Smooth muscle cell (in vitro differentiated cells): ENCODE measurements around the gene NFATC3. TPM values are rescaled to one million over a fixed set of nuclear protein-coding genes. Genes with fewer than 3 reads are reported as not detected.
A peak's percentile ranks its signal among the peaks of the same experiment; 100 is the strongest.

Source experiments
- DNase-seq: peaks from one replicate; lab custom pipeline; 2025; ENCODE audit not compliant: unreplicated experiment; lab: John Stamatoyannopoulos, UW
- H2AFZ ChIP-seq: fragments of 200-600 bp; sonication (generic); 2 replicates; pipeline ENCODE4 v1.6.0; 2016; ENCODE audit warnings: antibody characterized with exemption, low read depth, mild to moderate bottlenecking
- H3F3A ChIP-seq: fragments of 200-600 bp; sonication (generic); 2 replicates; pipeline ENCODE4 v1.6.0; 2017; ENCODE audit warnings: antibody characterized with exemption, low read depth
- H3K27ac ChIP-seq: fragments of 200-600 bp; sonication (generic); 2 replicates; pipeline ENCODE4 v1.5.1; 2016; ENCODE audit warnings: low read depth, mild to moderate bottlenecking
- H3K27me3 ChIP-seq: fragments of 200-600 bp; sonication (generic); 2 replicates; pipeline ENCODE4 v1.6.1; 2016; ENCODE audit warnings: low read depth, mild to moderate bottlenecking
- H3K36me3 ChIP-seq: fragments of 200-600 bp; sonication (generic); 2 replicates; pipeline ENCODE4 v1.5.1; 2016; ENCODE audit warnings: low read depth
- H3K4me1 ChIP-seq: fragments of 200-600 bp; sonication (generic); 2 replicates; pipeline ENCODE4 v1.5.1; 2016; ENCODE audit warnings: low read depth
- H3K4me2 ChIP-seq: fragments of 200-600 bp; sonication (generic); 2 replicates; pipeline ENCODE4 v1.6.0; 2016; ENCODE audit warnings: mild to moderate bottlenecking
- H3K4me3 ChIP-seq: fragments of 200-600 bp; sonication (generic); 2 replicates; pipeline ENCODE4 v1.5.1; 2016; ENCODE audit warnings: mild to moderate bottlenecking
- H3K79me2 ChIP-seq: fragments of 200-600 bp; sonication (generic); 2 replicates; pipeline ENCODE4 v1.6.0; 2016; ENCODE audit warnings: low read depth, mild to moderate bottlenecking
- H3K9ac ChIP-seq: fragments of 200-600 bp; sonication (generic); 2 replicates; pipeline ENCODE4 v1.6.0; 2016; ENCODE audit warnings: low read depth
- H3K9me3 ChIP-seq: fragments of 200-600 bp; sonication (generic); replicated peaks from 2 replicates; pipeline ENCODE4 v1.5.1; 2016; ENCODE audit warnings: low read depth
- H4K20me1 ChIP-seq: fragments of 200-600 bp; sonication (generic); 2 replicates; pipeline ENCODE4 v1.6.0; 2016; ENCODE audit warnings: low read depth
- whole genome bisulfite sequencing: methylation state at CpG from one replicate; pipeline ENCODE4 v1.1.7; 2016; ENCODE audit warnings: low lambda C conversion rate; 5-methylcytosine and 5-hydroxymethylcytosine counted together
- polyA plus RNA-seq: library from polyadenylated mRNA; unstranded; fragments of >200 nt; fragmentation: Nextera tagmentation; extraction: Ambion mirVana; gene quantifications from 2 replicates; pipeline ENCODE4 v1.2.1, GENCODE V29; 2016
- total RNA-seq: library from RNA; depleted of rRNA; stranded (reverse); fragments of >200 nt; gene quantifications from 2 replicates; pipeline ENCODE4 v1.2.3, GENCODE V29; 2014
- TF ChIP-seq, protein P1 (sequence below): fragments of 200-600 bp; sonication (generic); IDR thresholded peaks from 2 replicates; pipeline ENCODE4 v1.5.1; 2017; ENCODE audit warnings: borderline replicate concordance, mild to moderate bottlenecking, antibody characterized with exemption; ENCODE audit not compliant: insufficient read depth, poor library complexity, severe bottlenecking

The NFATC3 gene
- total and polyA plus RNA-seq, 2 experiments from 2014 or later, result 14.7 to 30.2 TPM

DNA sequence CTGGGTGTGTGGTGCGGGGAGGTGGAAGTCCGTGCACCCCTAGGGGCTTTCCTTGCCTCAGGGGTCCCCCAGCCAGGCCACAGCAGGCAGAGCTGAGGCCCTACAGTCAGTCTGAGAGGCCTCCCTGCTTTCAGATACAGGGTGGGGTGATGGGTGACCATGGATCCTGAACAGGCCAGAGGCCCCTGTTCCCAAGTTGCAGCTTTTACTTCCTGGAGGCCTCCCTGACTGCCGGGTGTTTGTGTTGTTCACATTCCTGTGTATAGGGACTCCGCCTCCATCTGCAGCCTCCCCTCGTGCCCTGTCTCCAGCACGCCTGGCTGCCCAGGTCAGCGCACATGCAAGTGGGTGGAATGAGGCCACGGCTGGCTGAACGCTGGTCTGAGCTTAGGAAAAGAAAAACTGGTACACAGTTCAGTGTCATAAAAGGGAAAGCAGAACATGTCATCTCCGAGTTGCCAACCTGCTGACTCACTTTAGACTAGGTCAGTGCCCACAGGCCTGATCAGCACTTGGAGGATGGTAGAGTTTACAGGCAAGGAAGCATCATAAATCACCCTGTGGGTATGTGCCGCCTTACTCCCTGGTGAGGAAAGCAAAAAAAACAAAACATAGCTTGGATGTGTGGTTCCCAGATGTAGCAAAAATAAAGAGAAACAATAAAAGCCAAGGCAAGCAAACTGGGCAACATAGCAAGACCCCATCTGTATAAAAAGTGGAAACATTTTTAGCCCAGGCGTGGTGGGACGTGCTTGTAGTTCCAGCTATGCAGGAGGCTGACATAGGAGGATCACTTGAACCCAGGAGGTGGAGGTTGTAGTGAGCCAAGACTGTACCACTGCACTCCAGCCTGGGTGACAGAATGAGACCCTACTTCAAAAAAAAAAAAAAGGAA, 173.0 kb downstream of the NFATC3 start:
- TF ChIP-seq, protein P1, sequence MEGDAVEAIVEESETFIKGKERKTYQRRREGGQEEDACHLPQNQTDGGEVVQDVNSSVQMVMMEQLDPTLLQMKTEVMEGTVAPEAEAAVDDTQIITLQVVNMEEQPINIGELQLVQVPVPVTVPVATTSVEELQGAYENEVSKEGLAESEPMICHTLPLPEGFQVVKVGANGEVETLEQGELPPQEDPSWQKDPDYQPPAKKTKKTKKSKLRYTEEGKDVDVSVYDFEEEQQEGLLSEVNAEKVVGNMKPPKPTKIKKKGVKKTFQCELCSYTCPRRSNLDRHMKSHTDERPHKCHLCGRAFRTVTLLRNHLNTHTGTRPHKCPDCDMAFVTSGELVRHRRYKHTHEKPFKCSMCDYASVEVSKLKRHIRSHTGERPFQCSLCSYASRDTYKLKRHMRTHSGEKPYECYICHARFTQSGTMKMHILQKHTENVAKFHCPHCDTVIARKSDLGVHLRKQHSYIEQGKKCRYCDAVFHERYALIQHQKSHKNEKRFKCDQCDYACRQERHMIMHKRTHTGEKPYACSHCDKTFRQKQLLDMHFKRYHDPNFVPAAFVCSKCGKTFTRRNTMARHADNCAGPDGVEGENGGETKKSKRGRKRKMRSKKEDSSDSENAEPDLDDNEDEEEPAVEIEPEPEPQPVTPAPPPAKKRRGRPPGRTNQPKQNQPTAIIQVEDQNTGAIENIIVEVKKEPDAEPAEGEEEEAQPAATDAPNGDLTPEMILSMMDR, result no peak
- H3K9ac ChIP-seq, result no peak overlapping the region
- H3F3A ChIP-seq, result no peaks in the 10 kb centered on the region
- peak overlapping the region; percentile 68 for H3K27ac ChIP-seq
- H3K79me2 ChIP-seq, result no peaks in the 10 kb centered on the region
- 51% methylated on average over 13 of the region's 13 CpGs for WGBS
- no peak for DNase-seq
- H3K4me3 ChIP-seq, result no peak overlapping the region
- H3K9me3 ChIP-seq, result no peaks in the 10 kb centered on the region
- no peaks in the 10 kb centered on the region for H3K4me1 ChIP-seq
- H2AFZ ChIP-seq, result no peak overlapping the region
- H4K20me1 ChIP-seq, result no peaks in the 10 kb centered on the region
- H3K36me3 ChIP-seq, result no peaks in the 10 kb centered on the region
- peak overlapping the region; percentile 42 for H3K4me2 ChIP-seq
- no peaks in the 10 kb centered on the region for H3K27me3 ChIP-seq

DNA sequence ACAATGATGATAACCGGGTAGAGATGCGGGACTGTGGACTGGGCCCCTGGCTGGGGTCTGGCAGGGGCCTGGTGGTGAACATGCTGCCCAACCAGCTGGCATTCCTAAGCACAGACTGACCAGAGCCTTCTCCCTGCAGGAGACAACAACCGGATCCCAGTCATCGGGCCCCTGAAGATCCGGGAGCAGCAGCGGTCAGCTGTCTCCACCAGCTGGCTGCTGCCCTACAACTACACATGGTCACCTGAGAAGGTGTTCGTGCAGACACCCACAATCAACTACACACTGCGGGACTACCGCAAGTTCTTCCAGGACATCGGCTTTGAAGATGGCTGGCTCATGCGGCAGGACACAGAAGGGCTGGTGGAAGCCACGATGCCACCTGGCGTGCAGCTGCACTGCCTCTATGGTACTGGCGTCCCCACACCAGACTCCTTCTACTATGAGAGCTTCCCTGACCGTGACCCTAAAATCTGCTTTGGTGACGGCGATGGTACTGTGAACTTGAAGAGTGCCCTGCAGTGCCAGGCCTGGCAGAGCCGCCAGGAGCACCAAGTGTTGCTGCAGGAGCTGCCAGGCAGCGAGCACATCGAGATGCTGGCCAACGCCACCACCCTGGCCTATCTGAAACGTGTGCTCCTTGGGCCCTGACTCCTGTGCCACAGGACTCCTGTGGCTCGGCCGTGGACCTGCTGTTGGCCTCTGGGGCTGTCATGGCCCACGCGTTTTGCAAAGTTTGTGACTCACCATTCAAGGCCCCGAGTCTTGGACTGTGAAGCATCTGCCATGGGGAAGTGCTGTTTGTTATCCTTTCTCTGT, 174.0 kb downstream of the NFATC3 start:
- H3K4me3 ChIP-seq, result no peak overlapping the region
- H3K4me1 ChIP-seq, result no peaks in the 10 kb centered on the region
- peaks cover 3% of the 10 kb centered on the region for H3F3A ChIP-seq
- no peak for DNase-seq
- H3K27me3 ChIP-seq, result no peaks in the 10 kb centered on the region
- no peaks in the 10 kb centered on the region for H3K79me2 ChIP-seq
- H3K36me3 ChIP-seq, result no peaks in the 10 kb centered on the region
- TF ChIP-seq, protein P1, result no peak
- H2AFZ ChIP-seq, result no peak overlapping the region
- WGBS, result 93% methylated on average over 27 of the region's 27 CpGs
- no peak overlapping the region for H3K27ac ChIP-seq
- H4K20me1 ChIP-seq, result no peaks in the 10 kb centered on the region
- H3K9me3 ChIP-seq, result no peaks in the 10 kb centered on the region
- no peak overlapping the region for H3K4me2 ChIP-seq
- no peak overlapping the region for H3K9ac ChIP-seq

DNA sequence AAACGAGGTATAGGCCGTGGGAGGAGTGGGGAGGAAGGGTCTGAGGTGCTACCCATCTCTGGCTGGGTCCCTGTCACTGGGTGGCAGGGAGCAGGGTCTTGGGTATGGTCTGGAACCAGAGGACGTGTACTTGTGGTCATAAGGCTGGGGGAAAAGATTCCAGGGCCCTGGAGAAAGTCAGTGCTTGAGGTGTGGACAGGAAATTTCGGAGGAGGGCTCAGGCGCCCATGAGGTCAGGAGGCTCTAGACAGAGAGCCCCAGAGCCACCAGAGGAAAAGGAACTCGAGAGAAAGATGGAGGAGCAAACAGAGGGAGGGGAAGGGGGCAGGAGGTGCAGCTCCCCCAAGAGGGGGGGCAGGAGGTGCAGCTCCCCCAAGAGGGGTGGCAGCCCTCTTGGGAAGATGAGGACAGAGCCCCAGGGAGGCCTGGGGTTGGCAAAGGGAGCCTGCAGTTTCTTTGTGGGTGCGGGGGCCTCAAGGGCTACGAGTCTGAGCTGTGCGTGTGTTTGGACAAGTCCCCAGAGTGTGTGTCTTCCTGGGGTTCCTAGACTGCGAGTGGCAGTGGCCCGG, 178.5 kb downstream of the NFATC3 start:
- H3K4me1 ChIP-seq, result peaks cover 7% of the 10 kb centered on the region
- H3F3A ChIP-seq, result peaks cover 8% of the 10 kb centered on the region
- H3K79me2 ChIP-seq, result peaks cover 31% of the 10 kb centered on the region
- peak overlapping the region; percentile 63 for H3K4me3 ChIP-seq
- peak overlapping the region; percentile 65 for H2AFZ ChIP-seq
- H3K36me3 ChIP-seq, result no peaks in the 10 kb centered on the region
- no peaks in the 10 kb centered on the region for H3K9me3 ChIP-seq
- H4K20me1 ChIP-seq, result peaks cover 21% of the 10 kb centered on the region
- 48% methylated on average over 11 of the region's 11 CpGs for WGBS
- peak overlapping the region; percentile 94 for H3K27ac ChIP-seq
- peak overlapping the region; percentile 94 for H3K9ac ChIP-seq
- DNase-seq, result no peak
- TF ChIP-seq, protein P1, result no peak
- no peaks in the 10 kb centered on the region for H3K27me3 ChIP-seq
- peak overlapping the region; percentile 91 for H3K4me2 ChIP-seq
